ENCODE data around the gene TOR4A.

DNA sequence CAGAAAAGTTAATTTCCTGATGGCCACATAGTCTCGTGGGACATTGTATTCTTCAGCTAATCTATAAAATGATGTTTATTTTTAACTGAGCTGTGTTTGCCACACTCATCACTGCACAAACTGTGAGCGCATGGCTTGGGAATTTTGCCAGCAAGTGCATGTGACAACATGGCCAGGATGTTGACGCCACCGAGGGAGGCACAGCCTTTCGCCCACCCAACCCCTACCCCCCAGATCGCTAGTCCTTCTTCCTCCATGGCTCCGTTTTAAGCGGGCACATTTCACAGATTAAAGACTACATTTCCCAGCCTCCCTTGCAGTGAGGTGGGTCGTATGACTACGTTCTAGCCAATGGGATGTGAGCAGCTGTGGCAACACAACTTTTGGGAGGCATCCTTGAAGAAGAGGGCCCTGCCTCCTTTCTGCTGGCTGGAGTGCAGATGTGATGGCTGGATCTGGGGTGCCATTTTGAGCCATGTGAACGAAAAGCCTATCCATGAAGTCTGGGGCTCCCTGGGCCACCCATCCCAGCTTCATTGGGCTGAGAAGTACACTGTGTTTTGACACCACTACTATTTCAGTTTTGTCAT is 16.7 kb downstream of the TOR4A start:
- TF ChIP-seq CTCF (IDR thresholded peaks at IDR 0.05) (no peak), POLR2A (IDR thresholded peaks at IDR 0.05) (no peak)

Data from ovary (tissue), 3 donors.